GM12878 (cell line): ENCODE results near the gene MCC.

Source experiments
- ATF3 ChIP-seq: IDR thresholded peaks from 2 replicates; pipeline ENCODE4 v1.6.1; 2011; ENCODE audit warnings: low read depth, mild to moderate bottlenecking, low read length, moderate library complexity, borderline replicate concordance; ENCODE audit errors: extremely low read depth
- CTCF ChIP-seq, 3 experiments: IDR thresholded peaks in 2 of 3; conservative IDR thresholded peaks in 1 of 3; 2 replicates each; pipeline ENCODE4 v1.5.1; 2011; ENCODE audit warnings: low read depth in 3 of 3, low read length in 3 of 3, mild to moderate bottlenecking in 3 of 3, control low read depth in 2 of 3, moderate library complexity in 2 of 3, inconsistent platforms in 1 of 3, mixed read lengths in 1 of 3; ENCODE audit not compliant: control insufficient read depth in 2 of 3, insufficient read depth in 1 of 3; ENCODE audit errors: extremely low read depth in 1 of 3
- TCF3 ChIP-seq: IDR thresholded peaks from 2 replicates; pipeline ENCODE4 v1.6.1; 2012; ENCODE audit warnings: low read depth, mild to moderate bottlenecking, low read length, borderline replicate concordance; ENCODE audit not compliant: insufficient read depth
- USF2 ChIP-seq: IDR thresholded peaks from 2 replicates; pipeline ENCODE4 v1.6.1; 2011; ENCODE audit warnings: low read depth, low read length, improper control_type of control experiment, borderline replicate concordance

- TF ChIP-seq USF2 (no peak), CTCF (IDR thresholded peaks at IDR 0.05 in 2 of 3, conservative IDR thresholded peaks at IDR 0.05 in 1 of 3; ENCODE audit: control insufficient read depth in 2 of 3, extremely low read depth in 1 of 3, insufficient read depth in 1 of 3, low read depth in 3 of 3, low read length in 3 of 3) (no peak), ATF3 (no peak), TCF3 (no peak)
Observed at GRCh38 chr5:113519412-113519811, 31.2 kb upstream of the MCC start.
